ENCODE results near the gene STK24. TPM values are rescaled to one million over a fixed set of nuclear protein-coding genes. Genes with fewer than 3 reads are reported as not detected.
A peak's percentile ranks its signal among the peaks of the same experiment; 100 is the strongest.

The STK24 gene
- total RNA-seq, 2 experiments from 2014 or later = 60.4 to 88.7 TPM

DNA sequence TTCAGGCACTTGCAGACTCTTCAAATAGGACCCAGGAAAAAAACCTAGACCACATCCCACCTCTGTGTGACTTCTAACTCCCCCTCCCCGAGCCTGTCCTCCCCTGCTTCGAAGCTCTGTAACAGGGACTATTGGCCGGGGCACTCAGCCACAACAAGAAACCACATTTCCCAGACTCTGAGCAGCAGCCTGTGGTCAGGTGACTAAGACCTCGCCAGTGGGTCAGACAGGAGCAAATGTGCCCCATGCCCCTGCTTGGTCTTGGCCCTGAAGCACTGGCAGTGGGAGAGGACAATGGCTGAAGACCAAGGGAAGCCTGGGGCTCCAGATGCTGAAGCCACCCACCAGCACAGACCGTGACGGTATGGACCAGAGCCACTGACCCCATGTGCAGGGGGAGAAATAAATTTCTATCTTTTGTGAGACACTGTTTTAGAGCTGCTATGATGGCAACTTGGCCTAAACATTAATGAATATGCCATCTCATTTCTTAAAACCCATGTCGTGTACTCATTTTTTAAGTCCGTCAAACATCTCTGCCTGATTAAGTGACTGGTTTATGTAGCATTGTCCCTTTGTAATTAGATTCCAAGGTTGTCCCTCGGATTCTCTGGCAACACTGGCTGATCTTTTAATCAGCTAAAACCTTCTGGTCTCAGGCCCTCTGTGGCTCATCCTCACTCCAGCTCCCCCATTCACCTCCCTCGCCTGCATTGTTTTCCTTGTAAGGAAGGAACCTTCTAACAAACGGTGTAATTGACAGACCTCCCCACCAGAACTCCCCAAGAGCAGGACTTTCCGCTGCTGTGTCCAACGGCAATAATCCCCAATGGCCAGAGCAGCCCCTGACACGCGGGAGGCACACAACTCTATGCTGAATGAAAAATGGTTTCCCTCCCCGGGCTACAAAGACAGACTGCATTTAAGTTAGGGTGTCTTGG lies 98.4 kb downstream of the STK24 start:
- H4K20me1 ChIP-seq (ENCODE audit: insufficient read depth, low read length) = no peaks in the 10 kb centered on the region
- no peak overlapping the region for H2AFZ ChIP-seq (ENCODE audit: low read length)
- H3K4me3 ChIP-seq (ENCODE audit: low read depth, low read length, poor library complexity, severe bottlenecking) = no peak overlapping the region
- CTCF ChIA-PET (ENCODE audit: unreplicated experiment) = no interaction called here
- no peak overlapping the region for H3K27ac ChIP-seq (ENCODE audit: low read depth, low read length, poor library complexity, severe bottlenecking)
- peaks cover 22% of the 10 kb centered on the region for H3K79me2 ChIP-seq (ENCODE audit: insufficient read depth, low read depth, low read length)
- no TSS peak for BruUV-seq (replicated peaks)
- peaks cover 19% of the 10 kb centered on the region for H3K36me3 ChIP-seq (ENCODE audit: insufficient read depth, low read length)
- H3K4me2 ChIP-seq (ENCODE audit: low read length) = peak overlapping the region; percentile 16; the same call in 1 of the 2 replicates
- no peaks in the 10 kb centered on the region for H3K9me2 ChIP-seq (ENCODE audit: insufficient read depth, low read length)
- no peaks in the 10 kb centered on the region for H3K9me3 ChIP-seq (ENCODE audit: low read length)
- peaks cover 42% of the 10 kb centered on the region for H3K4me1 ChIP-seq (ENCODE audit: insufficient read depth, low read length, poor library complexity, severe bottlenecking)
- DNase-seq (ENCODE audit: low spot score) = peak; percentile 6
- POLR2A ChIA-PET = interaction anchor here (0.6 kb wide), 1 partner anchor 37 kb away, joined by 3 read pairs; no protein-coding TSS in a partner anchor
- intact Hi-C loops (cut with micrococcal nuclease; ENCODE audit: unreplicated experiment) = no loop called here
- TF ChIP-seq CTCF (conservative IDR thresholded peaks at IDR 0.05; ENCODE audit: low read length) (no peak), EZH2phosphoT487 (IDR thresholded peaks at IDR 0.05; ENCODE audit: borderline replicate concordance, low read depth, low read length) (no peak)

DNA sequence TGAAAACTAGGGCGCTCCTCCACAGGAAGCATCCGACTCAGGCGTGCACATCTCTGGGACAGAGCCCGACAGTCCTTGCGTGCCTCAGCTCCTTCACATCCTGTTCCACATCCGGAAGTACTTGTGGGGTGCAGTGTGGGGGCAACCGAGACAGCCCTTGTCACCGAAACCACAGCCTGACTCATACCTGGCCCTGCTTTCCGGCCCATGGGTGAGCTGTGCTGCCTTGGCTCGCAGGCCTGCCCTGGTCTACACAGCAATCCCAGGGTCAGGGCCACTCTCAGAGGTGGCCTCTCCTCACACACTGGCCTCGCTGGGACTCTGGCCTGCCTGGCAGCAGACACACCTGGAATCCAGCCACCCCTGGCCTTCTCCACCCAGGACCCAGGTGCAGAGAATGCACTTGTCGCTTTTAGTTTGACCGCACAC lies 100.4 kb downstream of the STK24 start:
- no TSS peak for BruUV-seq (replicated peaks)
- peaks cover 34% of the 10 kb centered on the region for H3K36me3 ChIP-seq (ENCODE audit: insufficient read depth, low read length)
- DNase-seq (ENCODE audit: low spot score) = peak; percentile 61
- H3K27ac ChIP-seq (ENCODE audit: low read depth, low read length, poor library complexity, severe bottlenecking) = peak overlapping the region; percentile 29
- H4K20me1 ChIP-seq (ENCODE audit: insufficient read depth, low read length) = no peaks in the 10 kb centered on the region
- H3K9me3 ChIP-seq (ENCODE audit: low read length) = no peaks in the 10 kb centered on the region
- peak overlapping the region; percentile 34 for H3K4me3 ChIP-seq (ENCODE audit: low read depth, low read length, poor library complexity, severe bottlenecking)
- ChIA-PET POLR2A (interaction anchor here (0.7 kb wide), 1 partner anchor 11 kb away, joined by 3 read pairs; no protein-coding TSS in a partner anchor), CTCF (ENCODE audit: unreplicated experiment) (interaction anchor here (0.9 kb wide), 1 partner anchor 11 kb away, joined by 4 read pairs; no protein-coding TSS in a partner anchor)
- H2AFZ ChIP-seq (ENCODE audit: low read length) = no peak overlapping the region
- no peaks in the 10 kb centered on the region for H3K9me2 ChIP-seq (ENCODE audit: insufficient read depth, low read length)
- TF ChIP-seq CTCF (conservative IDR thresholded peaks at IDR 0.05; ENCODE audit: low read length) = no peak
- TF ChIP-seq EZH2phosphoT487 (IDR thresholded peaks at IDR 0.05; ENCODE audit: borderline replicate concordance, low read depth, low read length) = no peak
- H3K4me2 ChIP-seq (ENCODE audit: low read length) = peak overlapping the region; percentile 63
- peaks cover 20% of the 10 kb centered on the region for H3K79me2 ChIP-seq (ENCODE audit: insufficient read depth, low read depth, low read length)
- intact Hi-C loops (cut with micrococcal nuclease; ENCODE audit: unreplicated experiment) = no loop called here
- H3K4me1 ChIP-seq (ENCODE audit: insufficient read depth, low read length, poor library complexity, severe bottlenecking) = peaks cover 40% of the 10 kb centered on the region

- H3K36me3 ChIP-seq (ENCODE audit: insufficient read depth, low read length) = peaks cover 35% of the 10 kb centered on the region
- peaks cover 35% of the 10 kb centered on the region for H3K4me1 ChIP-seq (ENCODE audit: insufficient read depth, low read length, poor library complexity, severe bottlenecking)
- no peak for TF ChIP-seq CTCF (conservative IDR thresholded peaks at IDR 0.05; ENCODE audit: low read length)
- TF ChIP-seq EZH2phosphoT487 (IDR thresholded peaks at IDR 0.05; ENCODE audit: borderline replicate concordance, low read depth, low read length) = no peak
- H3K9me2 ChIP-seq (ENCODE audit: insufficient read depth, low read length) = no peaks in the 10 kb centered on the region
- H3K79me2 ChIP-seq (ENCODE audit: insufficient read depth, low read depth, low read length) = peaks cover 20% of the 10 kb centered on the region
- no peaks in the 10 kb centered on the region for H4K20me1 ChIP-seq (ENCODE audit: insufficient read depth, low read length)
- peak overlapping the region; percentile 63; the same call in 1 of the 2 replicates for H3K4me2 ChIP-seq (ENCODE audit: low read length)
- POLR2A ChIA-PET = no interaction called here
- no peak overlapping the region for H3K27ac ChIP-seq (ENCODE audit: low read depth, low read length, poor library complexity, severe bottlenecking)
- no peaks in the 10 kb centered on the region for H3K9me3 ChIP-seq (ENCODE audit: low read length)
- no peak overlapping the region for H2AFZ ChIP-seq (ENCODE audit: low read length)
- no peak for DNase-seq (ENCODE audit: low spot score)
- intact Hi-C loops (cut with micrococcal nuclease; ENCODE audit: unreplicated experiment) = no loop called here
- BruUV-seq (replicated peaks) = no TSS peak
- CTCF ChIA-PET (ENCODE audit: unreplicated experiment) = no interaction called here
- no peak overlapping the region for H3K4me3 ChIP-seq (ENCODE audit: low read depth, low read length, poor library complexity, severe bottlenecking)
Measured at GRCh38 chr13:98476106-98476505, 100.8 kb downstream of the STK24 start.

All from OCI-LY7 (cell line).